HG03095 (cell line): ENCODE measurements around the gene L1TD1.
"Not testable (repeated sequence)": the region's sequence is repeated elsewhere in the genome, so short reads cannot be mapped to it uniquely, and the experiment has no call there.

Experiments
- ATAC-seq: cut with Tn5 transposase; IDR thresholded peaks from one replicate; pipeline ENCODE4 v1.9.1; 2021; ENCODE audit warnings: moderate library complexity; ENCODE audit not compliant: unreplicated experiment

The L1TD1 gene, protein sequence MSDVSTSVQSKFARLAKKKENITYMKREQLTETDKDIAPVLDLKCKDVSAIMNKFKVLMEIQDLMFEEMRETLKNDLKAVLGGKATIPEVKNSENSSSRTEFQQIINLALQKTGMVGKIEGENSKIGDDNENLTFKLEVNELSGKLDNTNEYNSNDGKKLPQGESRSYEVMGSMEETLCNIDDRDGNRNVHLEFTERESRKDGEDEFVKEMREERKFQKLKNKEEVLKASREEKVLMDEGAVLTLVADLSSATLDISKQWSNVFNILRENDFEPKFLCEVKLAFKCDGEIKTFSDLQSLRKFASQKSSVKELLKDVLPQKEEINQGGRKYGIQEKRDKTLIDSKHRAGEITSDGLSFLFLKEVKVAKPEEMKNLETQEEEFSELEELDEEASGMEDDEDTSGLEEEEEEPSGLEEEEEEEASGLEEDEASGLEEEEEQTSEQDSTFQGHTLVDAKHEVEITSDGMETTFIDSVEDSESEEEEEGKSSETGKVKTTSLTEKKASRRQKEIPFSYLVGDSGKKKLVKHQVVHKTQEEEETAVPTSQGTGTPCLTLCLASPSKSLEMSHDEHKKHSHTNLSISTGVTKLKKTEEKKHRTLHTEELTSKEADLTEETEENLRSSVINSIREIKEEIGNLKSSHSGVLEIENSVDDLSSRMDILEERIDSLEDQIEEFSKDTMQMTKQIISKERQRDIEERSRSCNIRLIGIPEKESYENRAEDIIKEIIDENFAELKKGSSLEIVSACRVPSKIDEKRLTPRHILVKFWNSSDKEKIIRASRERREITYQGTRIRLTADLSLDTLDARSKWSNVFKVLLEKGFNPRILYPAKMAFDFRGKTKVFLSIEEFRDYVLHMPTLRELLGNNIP

DNA sequence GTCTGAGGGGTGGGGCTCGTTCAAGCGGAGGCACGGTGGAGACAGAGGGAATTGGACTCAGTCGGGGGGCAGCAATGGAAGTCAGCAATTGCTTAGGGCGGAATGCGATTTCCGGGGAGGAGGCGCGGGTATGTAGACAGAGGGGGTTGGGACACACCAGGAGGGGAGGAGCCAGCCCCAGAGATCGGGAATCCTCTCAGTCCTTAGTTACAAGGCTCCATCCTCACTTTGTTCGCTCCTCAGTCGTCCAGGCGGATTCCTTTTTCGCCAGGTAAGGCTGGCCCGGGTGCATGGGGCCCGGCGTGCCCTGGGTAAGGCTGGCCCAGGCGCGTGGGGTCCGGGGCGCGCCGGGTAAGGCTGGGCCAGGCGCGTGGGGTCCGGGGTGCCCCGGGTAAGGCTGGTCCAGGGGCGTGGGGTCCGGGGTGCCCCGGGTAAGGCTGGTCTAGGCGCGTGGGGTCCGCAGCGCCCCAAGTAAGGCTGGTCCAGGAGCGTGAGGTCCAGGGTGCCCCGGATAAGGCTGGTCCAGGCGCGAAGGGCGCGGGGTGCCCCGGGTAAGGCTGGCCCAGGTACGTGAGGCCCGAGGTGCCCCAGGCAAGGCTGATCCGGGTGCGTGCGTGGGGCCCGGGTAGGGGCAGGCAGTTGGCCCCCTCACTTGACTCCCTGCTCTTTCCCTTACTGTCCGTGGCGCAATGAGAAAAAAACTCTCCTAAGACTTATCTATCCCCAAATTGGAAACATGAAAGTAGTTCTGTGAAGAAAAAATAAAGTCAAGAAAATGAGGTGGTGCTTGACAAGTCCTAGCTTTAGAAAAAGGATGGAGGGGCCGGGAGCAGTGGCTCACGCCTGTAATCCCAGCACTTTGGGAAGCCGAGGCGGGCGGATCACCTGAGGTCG is at the start of gene L1TD1:
L1TD1 (plus strand) TSS at position 199 of the 894 bp plus-strand sequence. CDS start 11,780 bp downstream, outside the sequence.
- ATAC-seq: peak; percentile 29

DNA sequence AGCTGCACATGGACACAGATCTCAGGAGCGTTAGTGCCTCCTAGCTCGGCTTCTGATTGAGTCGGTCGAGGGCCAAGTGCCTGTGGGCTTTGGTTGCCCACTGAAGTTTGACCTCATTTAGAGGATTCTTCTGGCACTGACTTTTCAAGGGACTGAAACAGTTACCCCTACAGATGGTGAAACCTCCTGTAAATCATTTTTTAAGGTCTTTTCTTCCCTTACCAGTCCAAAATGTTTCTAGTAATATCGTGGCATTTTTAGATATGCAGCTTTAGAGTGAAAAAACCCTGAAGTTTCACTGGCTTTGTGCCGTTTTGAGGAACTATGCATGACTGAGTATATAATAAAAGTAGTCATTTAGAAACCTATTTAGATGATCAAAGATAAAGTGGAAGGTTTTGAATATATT is 34.7 kb upstream of the L1TD1 start:
- ATAC-seq: peak; percentile 66

DNA sequence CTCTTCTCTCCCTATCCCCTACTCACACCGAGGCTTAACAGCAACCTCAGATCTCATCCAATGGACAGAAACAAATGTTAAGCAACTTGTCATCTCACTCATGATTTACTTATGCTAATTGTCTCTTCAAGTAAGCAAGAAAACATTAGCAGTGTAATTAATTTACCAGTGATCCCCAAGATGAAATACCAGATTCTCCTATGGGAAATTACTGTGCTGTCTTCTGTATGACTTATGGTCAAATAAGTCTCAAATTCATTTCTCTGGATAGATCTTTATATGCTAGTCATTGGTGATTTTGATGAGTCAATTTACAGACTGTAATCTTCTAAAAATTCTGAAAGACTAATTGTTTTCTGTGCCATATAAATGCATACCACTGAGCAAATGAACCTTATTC is 32.9 kb upstream of the L1TD1 start:
- ATAC-seq: no peak

DNA sequence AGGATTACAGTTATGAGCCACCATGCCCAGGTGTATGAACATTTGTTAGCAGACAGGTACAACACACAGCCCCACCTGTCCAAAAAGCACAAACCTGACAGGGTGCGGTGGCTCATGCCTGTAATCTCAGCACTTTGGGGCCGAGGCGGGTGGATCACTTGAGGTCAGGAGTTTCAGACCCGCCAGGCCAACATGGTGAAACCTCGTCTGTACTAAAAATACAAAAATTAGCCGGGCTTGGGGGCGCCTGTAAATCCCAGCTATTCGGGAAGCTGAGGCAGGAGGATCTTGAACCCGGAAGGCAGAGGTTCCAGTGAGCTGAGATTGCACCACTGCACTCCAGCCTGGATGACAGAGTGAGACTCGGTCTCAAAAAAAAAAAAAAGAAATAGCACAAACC is 24.3 kb upstream of the L1TD1 start:
- ATAC-seq: not testable (repeated sequence)

DNA sequence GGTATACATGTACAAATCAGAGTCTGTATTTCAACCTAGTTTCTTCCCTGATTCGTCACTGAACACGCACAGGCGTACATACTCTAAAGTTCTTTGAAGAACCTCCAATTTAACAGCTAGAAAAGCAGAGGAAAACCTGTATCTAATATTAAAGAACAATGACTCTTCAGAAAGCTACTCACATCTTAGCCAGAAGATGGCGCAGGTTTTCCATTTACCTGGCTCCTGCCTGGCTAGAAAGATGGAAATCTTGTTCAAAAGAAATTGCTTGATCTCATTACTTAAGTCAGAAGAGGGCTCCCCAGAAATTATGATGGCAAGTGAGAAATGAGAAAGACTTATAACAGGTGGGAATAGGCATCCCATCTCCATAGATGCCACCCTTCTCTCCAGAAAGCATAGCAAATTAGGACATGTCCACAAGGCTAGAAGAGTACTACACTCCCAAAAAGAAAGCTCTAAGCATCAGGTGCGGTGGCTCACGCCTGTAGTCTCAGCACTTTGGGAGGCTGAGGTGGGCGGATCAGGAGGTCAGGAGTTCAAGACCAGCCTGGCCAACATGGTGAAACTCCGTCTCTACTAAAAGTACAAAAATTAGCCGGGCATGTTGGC is 19.0 kb upstream of the L1TD1 start:
- no peak for ATAC-seq

DNA sequence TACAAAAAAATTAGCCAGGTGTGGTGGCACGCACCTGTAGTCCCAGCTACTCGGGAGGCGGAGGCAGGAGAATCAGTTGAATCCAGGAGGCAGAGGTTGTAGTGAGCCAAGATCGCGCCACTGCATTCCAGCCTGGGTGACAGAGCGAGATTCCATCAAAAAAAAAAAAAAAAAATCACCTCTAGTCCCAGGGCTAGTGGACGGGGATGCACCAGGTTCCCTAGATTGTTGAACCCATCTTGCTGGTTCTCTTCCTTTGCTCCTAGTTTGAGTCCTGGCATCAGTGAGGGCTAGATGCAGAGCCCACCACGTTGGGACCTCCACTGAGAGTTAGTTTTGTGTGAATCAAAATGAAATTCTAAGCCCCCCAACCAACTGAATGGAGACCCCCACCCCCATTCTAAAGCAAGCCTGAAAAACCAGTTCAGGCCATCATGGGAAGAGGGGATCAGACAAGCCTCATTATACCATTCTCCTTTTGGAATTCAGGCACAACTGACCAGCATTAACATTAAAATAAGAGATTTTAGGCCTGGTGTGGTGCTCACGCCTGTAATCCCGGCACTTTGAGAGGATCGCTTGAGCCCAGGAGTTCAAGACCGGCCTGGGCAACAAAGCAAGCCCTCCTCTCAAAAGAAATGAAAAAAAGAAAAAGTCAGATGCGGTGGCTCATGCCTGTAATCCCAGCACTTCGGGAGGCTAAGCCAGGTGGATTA is 17.9 kb upstream of the L1TD1 start:
- no peak for ATAC-seq

DNA sequence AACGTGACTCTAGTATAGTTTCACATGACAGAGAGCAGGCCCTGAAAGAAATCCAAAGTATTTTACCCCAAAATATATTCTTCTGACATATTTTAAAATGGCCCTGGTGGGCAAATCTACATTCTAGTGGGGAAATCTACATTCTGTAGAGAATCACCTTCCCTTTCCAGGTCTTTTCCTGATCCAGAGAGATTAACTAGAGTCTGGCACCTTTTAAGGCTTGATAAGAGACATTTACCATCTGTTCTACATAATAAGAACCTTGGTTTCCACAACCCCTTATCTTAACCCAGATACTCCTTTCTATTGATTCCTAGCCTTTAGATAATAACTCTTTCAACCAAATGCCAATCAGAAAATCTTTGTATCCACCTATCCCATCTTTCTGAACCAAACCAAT is 17.0 kb upstream of the L1TD1 start:
- ATAC-seq: no peak

DNA sequence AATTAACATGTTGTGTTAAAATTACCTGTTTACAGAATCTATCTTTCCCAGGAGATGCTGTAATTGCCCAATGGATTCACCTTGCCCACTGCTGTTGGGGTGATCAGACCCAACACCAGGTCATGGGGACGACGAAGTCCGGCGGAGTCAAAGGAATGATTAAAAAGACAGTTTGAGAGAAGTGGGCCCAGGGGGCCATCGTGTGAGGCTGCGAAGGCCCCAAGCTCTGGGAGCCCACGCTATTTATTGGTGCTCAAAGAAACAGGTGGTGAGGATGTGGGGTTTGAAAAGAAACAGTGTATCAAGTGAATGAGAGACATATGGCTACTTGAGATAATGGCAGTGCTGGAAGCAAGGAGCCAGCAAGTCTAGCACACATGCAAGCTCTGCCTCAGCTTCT is 16.3 kb upstream of the L1TD1 start:
- ATAC-seq: no peak

DNA sequence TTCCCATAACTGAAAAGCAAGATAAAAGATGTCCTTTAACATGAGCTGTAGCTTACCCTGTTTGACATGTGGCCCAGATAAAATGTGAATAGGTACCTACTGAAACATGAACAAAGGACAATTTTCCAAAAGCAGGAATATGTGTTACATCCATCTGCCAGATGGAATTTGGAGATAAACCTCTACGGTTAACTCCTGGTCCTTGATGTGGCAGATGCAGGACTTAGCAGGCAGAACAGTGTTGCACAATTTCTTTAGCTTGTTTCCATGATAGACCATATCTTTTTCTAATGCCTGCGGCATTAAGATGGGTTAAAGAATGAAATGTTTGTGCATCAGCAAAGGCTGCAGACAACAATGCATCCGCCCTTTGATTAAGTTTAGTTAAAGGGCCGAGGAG is 14.6 kb upstream of the L1TD1 start:
- not testable (repeated sequence) for ATAC-seq

DNA sequence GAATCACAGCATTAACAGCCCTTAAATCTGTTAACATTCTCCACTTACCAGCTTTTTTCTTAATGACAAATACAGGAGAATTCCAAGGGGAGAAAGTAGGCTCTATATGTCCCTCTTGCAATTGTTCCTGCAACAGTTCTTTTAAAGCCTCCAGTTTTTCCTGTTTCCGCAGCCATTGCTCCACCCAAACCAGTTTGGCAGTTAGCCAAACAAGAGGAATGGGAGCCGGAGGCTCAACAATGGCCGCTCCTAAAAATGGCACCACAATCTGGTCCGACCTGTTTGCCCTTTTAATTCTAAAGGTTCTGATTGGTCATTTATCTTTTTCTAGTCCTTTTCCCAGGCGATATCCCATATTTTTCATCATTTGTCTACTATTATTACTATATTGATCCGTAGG is 14.0 kb upstream of the L1TD1 start:
- no peak for ATAC-seq

DNA sequence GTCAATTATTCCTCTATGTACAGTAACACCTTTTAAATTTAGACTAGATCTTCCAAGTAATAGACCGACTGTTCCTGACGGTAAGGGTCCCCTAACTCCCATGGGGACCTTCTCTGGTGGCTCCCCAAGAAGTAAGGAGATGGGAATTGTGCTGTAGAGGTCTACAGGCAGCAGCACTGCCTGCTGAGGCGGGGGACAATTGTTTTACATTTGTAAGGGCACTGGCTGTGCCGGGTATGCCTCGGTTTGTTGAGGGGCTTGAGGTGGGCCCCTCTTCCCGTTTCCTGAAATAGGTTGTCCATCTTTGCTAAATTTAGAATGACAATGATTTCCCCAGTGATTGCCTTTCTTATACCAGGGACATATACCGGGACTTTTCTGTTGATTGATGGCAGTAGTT is 13.1 kb upstream of the L1TD1 start:
- ATAC-seq: no peak

DNA sequence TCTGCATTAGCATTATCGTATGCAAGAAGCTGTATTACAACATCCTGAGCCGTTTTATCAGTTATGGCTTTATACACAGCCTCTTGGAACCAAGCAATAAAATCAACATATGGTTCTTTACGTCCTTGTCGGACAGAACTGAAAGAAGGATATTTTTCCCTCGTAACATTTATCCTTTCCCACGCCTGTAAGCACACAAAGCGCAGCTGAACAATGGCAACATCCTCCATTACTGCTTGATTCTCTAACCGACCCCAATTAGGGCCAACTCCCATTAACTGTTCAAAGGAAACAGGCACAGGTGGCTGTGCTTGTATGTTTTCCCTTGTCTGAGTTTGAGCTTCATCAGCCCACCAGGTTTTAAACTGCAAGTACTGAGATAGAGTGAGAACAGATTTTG is 12.5 kb upstream of the L1TD1 start:
- not testable (repeated sequence) for ATAC-seq

DNA sequence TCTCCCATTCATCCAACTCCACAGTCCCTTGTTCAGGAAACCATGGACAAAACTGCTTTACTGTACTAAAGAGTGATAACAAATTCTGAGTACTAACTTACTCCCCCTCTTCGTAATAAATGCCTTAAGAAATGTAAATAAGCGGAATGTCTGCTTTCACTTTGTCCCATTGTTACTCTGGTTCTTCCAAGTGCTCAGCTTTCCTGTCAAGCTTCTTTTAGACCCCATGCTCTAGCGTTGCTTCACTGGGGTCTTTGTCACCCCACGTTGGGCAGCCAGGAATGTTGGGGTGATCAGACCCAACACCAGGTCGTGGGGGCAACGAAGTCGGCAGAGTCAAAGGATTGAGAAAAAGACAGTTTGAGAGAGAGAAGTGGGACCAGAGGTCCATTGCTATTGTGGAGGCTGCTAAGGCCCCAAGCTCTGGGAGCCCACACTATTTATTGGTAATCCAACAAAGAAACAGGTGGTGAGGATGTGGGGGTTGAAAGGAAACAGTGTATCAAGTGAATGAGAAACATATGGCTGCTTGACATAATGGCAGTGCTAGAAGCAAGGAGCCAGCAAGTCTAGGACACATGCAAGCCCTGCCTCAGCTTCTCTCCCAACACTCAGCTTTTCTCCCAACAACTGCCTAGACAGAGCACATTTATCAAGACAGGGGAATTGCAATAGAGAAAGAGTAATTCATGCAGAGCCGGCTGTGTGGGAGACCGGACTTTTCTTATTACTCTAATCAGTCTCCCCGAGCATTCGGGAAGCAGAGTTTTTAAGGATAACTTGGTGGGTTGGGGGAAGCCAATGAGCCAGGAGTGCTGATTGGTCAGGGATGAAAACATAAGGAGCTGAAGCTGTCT is 11.3 kb upstream of the L1TD1 start:
- not testable (repeated sequence) for ATAC-seq

DNA sequence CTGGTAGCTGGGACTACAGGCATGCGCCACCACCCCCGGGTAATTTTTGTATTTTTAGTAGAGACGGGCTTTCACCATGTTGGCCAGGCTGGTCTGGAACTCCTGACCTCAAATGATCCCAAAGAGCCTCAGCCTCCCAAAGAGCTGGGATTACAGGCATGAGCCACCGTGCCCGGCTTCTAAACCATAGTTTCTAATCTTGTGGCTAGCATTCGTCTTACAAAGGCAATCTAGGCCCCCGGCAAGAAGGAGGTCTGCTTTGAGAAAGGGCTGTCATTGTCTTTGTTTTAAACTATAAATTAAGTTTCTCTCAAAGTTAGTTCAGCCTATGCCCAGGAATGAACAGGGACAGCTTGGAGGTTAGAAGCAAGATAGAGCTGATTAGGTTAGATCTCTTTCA is 10.3 kb upstream of the L1TD1 start:
- no peak for ATAC-seq

DNA sequence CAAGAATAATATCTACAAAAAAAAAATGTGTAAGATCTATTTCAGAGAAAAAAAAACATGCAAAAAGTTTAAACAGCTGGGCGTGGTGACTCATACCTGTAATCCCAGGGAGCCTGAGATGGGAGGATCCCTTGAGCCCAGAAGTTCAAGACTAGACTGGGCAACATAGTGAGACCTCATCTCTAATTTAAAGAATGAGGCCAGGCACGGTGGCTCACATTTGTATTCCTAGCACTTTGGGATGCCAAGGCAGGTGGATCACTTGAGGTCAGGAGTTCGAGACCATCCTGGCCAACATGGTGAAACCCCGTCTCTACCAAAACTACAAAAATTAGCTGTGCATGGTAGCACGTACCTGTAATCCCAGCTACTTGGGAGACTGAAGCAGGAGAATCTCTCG is 9.4 kb upstream of the L1TD1 start:
- ATAC-seq: not testable (repeated sequence)

DNA sequence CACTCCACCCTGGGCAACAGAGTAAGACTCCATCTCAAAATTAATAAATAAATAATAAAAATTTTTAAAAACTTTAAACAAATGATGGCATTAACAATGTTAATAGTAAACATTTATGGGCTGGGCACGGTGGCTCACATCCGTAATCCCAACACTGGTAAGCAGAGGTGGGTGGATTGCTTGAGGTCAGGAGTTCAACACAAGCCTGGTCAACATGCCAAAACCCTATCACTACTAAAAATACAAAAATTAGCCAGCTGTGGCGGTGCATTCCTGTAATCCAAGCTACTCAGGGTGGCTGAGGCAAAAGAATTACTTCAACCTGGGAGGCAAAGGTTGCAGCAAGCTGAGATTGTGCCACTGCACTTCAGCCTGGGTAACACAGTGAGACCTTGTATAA is 9.0 kb upstream of the L1TD1 start:
- ATAC-seq: no peak

DNA sequence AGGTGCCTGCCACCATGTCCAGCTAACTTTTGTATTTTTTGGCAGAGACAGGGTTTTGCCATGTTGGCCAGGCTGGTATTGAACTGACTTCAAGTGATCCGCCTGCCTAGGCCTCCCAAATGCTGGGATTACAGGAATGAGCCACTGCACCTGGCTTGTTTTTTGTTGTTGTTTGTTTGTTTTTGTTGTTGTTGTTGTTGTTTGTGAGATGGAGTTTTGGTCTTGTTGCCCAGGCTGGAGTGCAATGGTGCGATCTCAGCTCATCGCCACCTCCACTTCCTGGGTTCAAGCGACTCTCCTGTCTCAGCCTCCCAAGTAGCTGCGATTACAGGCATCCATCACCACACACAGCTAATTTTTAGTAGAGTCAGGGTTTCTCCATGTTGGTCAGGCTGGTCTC is 7.1 kb upstream of the L1TD1 start:
- no peak for ATAC-seq

DNA sequence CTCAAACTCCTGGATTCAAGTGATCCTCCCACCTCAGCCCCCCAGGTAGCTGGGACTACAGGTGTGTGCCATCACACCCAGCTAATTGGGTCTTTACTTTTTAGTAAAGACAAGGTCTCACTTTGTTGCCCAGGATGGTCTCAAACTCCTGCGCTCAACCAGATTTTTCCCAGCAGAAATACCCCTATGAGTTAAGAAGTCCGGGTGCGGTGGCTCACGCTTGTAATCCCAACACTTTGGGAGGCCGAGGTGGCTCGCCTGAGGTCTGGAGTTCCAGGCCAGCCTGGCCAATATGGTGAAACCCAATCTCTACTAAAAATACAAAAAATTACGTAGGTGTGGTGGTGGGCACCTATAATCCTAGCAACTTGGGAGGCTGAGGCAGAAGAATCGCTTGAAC is 6.5 kb upstream of the L1TD1 start:
- ATAC-seq: no peak

DNA sequence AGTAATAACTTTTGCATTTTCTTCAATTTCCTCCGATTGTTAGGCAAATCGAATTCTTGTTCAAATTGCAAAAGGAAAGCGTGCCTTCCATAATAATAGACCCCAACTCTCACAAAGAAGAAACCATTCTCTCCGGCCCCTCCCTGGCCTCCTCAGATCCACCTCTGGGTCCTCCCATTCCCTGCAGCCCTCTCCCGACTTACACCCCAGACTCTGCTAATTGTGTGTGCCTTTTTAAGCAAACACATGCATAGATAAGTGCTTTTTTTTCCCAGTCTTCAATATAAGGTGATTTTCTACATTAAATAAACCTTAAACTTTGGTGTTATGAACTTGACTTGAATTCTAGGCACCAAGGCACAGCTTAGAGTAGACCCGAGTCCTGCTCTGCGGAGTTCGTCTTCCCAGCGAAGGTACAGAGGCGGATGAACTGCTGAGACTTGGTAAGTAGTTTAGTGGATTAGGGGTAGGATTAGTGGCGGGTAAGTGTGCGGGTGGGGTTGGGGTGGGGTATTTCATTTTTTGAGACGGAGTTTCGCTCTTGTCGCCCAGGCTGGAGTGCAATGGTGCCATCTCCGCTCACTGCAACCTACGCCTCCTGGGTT is 1.5 kb downstream of the L1TD1 start:
- ATAC-seq: no peak
